Measurements from ENCODE around the gene STC2. TPM values are rescaled to one million over a fixed set of nuclear protein-coding genes. Genes with fewer than 3 reads are reported as not detected.
A peak's percentile ranks its signal among the peaks of the same experiment; 100 is the strongest.
"Not testable (repeated sequence)": the region's sequence is repeated elsewhere in the genome, so short reads cannot be mapped to it uniquely, and the experiment has no call there.

Gene STC2
- total RNA-seq, 2 donors from 2014 or later, result not detected

GRCh38 chr5:173291722-173292658, 36.2 kb downstream of the STC2 start:
- no peak for DNase-seq
- Mint-ChIP-seq H3K4me1 (peaks cover 15% of the 10 kb centered on the region), H3K36me3 (ENCODE audit: low read depth) (peaks cover 3% of the 10 kb centered on the region), H3K27ac (no peak overlapping the region), H3K4me3 (no peak overlapping the region), H3K27me3 (peaks cover 73% of the 10 kb centered on the region)
- H3K9me3 ChIP-seq (ENCODE audit: control insufficient read depth, low read length, poor library complexity, severe bottlenecking), result no peaks in the 10 kb centered on the region
- no peak for ATAC-seq

DNA sequence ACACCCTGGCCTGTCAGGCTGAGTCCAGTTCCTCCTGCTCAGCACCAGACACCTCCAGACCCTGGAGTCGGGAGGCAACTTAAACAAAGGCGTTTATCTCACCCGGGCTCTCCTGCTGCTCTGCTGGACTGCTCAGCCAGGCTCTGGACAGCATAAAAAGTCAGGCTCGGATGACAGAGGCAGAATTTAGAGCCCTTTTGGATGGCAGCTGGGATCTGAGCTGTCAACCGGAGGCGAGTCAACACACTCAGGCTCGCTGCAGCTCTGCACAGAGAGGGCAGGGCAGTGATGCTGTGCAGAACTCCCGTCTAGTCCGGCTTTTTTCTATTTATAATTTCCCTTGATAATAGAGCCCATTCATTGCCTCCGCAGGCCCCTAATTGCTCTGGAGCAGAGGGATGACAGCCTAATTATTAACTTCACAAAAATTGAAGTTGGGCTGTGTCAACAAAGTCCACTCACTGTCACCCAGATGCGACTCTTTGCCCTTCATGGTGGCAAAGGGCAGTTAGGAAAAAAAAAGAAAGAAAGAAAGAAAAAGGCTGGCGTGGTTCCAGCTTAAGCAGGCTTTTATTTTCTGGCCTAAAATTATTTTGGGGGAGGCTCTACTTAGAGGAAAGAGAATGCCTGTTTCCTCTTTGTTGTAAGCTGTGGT, 37.6 kb downstream of the STC2 start:
- Mint-ChIP-seq H3K27ac (no peak overlapping the region), H3K27me3 (peaks cover 80% of the 10 kb centered on the region), H3K36me3 (ENCODE audit: low read depth) (peaks cover 3% of the 10 kb centered on the region), H3K4me3 (no peak overlapping the region), H3K4me1 (peaks cover 15% of the 10 kb centered on the region)
- no peak for ATAC-seq
- DNase-seq, result no peak
- no peaks in the 10 kb centered on the region for H3K9me3 ChIP-seq (ENCODE audit: control insufficient read depth, low read length, poor library complexity, severe bottlenecking)

GRCh38 chr5:173289372-173289771, 38.8 kb downstream of the STC2 start:
- ATAC-seq, result no peak
- H3K27me3 Mint-ChIP-seq, result peaks cover 77% of the 10 kb centered on the region
- no peak overlapping the region for H3K4me3 Mint-ChIP-seq
- no peak overlapping the region for H3K27ac Mint-ChIP-seq
- H3K4me1 Mint-ChIP-seq, result peaks cover 8% of the 10 kb centered on the region
- DNase-seq, result no peak
- H3K9me3 ChIP-seq (ENCODE audit: control insufficient read depth, low read length, poor library complexity, severe bottlenecking), result no peaks in the 10 kb centered on the region
- H3K36me3 Mint-ChIP-seq (ENCODE audit: low read depth), result peaks cover 5% of the 10 kb centered on the region

DNA sequence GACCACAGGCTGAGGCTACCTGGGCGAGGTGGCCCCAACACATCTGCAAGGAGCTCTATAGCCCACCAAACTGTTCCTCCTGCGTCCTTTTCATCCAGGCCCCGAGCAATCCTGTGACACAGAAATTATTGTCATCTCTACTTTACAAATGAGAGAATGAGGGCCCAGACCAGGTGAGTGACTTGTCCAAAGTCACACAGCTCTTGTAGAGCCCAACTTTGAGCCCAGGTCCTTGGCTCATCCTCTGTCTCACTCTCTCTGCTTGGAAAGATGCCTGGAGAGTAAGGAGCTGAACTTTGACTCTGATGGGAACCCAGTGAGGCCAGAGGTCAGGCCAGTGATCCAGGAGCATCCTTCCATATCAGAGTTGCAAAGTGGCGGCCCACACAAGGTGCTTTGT, 39.6 kb downstream of the STC2 start:
- Mint-ChIP-seq H3K36me3 (ENCODE audit: low read depth) (peaks cover 8% of the 10 kb centered on the region), H3K27me3 (peaks cover 70% of the 10 kb centered on the region), H3K4me1 (peaks cover under 1% of the 10 kb centered on the region), H3K27ac (no peak overlapping the region), H3K4me3 (no peak overlapping the region)
- H3K9me3 ChIP-seq (ENCODE audit: control insufficient read depth, low read length, poor library complexity, severe bottlenecking), result no peaks in the 10 kb centered on the region
- DNase-seq (no peak), ATAC-seq (no peak)

- Mint-ChIP-seq H3K4me1 (peaks cover 2% of the 10 kb centered on the region), H3K4me3 (no peak overlapping the region), H3K27ac (no peak overlapping the region), H3K36me3 (ENCODE audit: low read depth) (peaks cover 8% of the 10 kb centered on the region), H3K27me3 (peaks cover 77% of the 10 kb centered on the region)
- no peaks in the 10 kb centered on the region for H3K9me3 ChIP-seq (ENCODE audit: control insufficient read depth, low read length, poor library complexity, severe bottlenecking)
- DNase-seq, result no peak
- ATAC-seq, result no peak
These were observed 41.1 kb downstream of the STC2 start for GRCh38 chr5:173287086-173287485.

- DNase-seq; ATAC-seq; H3K9me3 ChIP-seq (ENCODE audit: control insufficient read depth, low read length, poor library complexity, severe bottlenecking); H3K4me1 Mint-ChIP-seq; H3K27ac Mint-ChIP-seq: not testable (repeated sequence)
- Mint-ChIP-seq H3K4me3 (peak overlapping the region; percentile 0), H3K36me3 (ENCODE audit: low read depth) (peaks cover 10% of the 10 kb centered on the region), H3K27me3 (peaks cover 72% of the 10 kb centered on the region)
These were observed 43.8 kb downstream of the STC2 start for GRCh38 chr5:173284343-173284958.

DNA sequence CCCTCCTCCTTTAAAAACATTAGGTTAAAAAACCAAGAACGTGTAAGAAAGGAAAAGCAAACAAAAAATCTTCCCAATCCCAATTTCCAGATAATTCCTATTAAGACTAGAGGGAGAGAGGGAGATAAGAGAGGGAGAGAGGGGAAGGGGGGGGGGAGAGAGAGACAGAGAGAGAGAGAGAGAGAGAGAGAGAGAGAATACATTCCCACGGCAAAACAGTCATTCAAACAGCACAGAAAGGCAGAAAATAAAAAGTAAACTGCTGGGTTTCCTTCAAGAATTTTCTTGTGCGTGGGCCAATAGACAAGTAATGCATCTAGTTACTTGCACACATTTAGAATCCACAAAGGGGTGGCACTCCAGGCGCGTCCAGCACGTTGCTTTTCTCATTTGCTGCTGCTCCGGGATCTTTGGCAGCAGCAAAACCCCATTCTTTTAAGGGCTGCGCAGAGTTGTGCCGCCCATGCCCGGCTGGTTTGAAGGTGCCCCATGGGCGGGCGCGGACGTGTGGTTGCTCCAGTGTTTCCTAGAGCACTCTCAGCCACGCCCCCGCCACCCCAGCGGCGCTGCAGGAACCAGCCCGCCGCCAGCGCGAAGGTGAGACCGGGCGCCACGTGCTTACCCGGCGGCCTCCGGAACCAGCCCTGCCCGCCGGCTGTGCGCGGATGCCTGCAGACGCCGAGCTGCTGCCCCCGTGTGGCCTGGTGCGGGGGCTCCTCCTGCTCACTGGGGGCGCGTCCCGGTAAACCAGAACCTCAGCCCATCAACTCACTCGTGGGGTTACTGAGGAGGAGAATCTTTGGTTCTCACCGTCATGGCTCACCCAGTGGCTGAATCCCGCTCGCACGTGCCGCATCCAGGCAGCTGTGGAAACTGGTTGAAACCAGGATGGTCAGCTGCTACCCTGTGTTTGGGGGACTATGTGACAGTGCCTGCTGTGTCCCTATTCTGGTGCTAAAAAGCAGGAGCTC, 44.6 kb downstream of the STC2 start:
- no peak overlapping the region for H3K27ac Mint-ChIP-seq
- DNase-seq (peak; percentile 22 to 50 (median 33)), ATAC-seq (peak; percentile 96)
- peak overlapping the region; percentile 43 for H3K4me3 Mint-ChIP-seq
- peaks cover 10% of the 10 kb centered on the region for H3K36me3 Mint-ChIP-seq (ENCODE audit: low read depth)
- H3K4me1 Mint-ChIP-seq, result peaks cover 4% of the 10 kb centered on the region
- H3K9me3 ChIP-seq (ENCODE audit: control insufficient read depth, low read length, poor library complexity, severe bottlenecking), result no peaks in the 10 kb centered on the region
- peaks cover 67% of the 10 kb centered on the region for H3K27me3 Mint-ChIP-seq

DNA sequence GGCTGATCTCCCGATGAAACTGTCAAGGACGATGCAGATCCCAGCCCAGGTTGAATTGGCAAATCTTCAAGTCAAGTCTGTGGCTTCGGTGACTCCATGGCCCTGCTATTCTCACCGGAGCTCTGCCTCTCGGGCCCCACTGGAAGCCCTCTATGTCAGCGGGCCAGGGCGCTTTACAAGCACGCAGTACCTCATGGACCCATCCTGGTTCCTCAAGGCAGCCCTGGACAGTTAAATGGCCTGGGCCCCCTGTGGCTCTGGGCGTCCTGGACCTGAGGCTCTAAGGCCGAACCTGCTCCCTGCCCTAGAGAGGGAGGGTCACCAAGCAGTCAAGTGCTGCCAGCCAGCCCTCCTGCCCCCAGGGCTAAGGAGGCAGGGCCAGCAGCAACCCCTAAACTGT, 45.3 kb downstream of the STC2 start:
- ATAC-seq (no peak), DNase-seq (no peak)
- H3K9me3 ChIP-seq (ENCODE audit: control insufficient read depth, low read length, poor library complexity, severe bottlenecking), result no peaks in the 10 kb centered on the region
- H3K27me3 Mint-ChIP-seq, result peaks cover 64% of the 10 kb centered on the region
- H3K27ac Mint-ChIP-seq, result no peak overlapping the region
- peak overlapping the region; percentile 43 for H3K4me3 Mint-ChIP-seq
- H3K36me3 Mint-ChIP-seq (ENCODE audit: low read depth), result peaks cover 8% of the 10 kb centered on the region
- H3K4me1 Mint-ChIP-seq, result peaks cover 4% of the 10 kb centered on the region

DNA sequence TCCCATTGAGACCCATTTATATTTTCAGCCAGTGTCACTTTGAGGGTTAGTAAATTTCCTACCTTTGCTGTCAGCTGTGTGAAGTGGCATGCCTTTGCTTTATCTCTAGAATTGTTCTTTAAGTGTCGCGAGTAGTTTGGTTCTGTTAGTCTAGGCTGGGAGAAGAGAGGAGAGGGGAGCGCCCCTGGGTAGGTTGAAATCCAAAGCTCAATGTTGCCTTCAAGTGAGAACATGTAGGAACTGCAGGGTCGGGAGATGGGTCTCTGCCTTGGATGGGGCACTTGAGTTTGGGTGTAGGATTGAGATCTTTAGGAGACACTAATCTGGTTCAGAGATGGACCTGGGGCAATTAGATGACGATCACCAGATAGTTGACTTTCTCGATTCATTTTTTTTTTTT, 46.3 kb downstream of the STC2 start:
- H3K27ac Mint-ChIP-seq, result no peak overlapping the region
- DNase-seq, result no peak
- H3K27me3 Mint-ChIP-seq, result peaks cover 61% of the 10 kb centered on the region
- no peak for ATAC-seq
- H3K36me3 Mint-ChIP-seq (ENCODE audit: low read depth), result peaks cover 7% of the 10 kb centered on the region
- H3K9me3 ChIP-seq (ENCODE audit: control insufficient read depth, low read length, poor library complexity, severe bottlenecking), result no peaks in the 10 kb centered on the region
- no peak overlapping the region for H3K4me3 Mint-ChIP-seq
- H3K4me1 Mint-ChIP-seq, result peaks cover 4% of the 10 kb centered on the region

- H3K27me3 Mint-ChIP-seq, result peaks cover 57% of the 10 kb centered on the region
These were observed 49.0 kb downstream of the STC2 start for GRCh38 chr5:173279166-173279565.

DNA sequence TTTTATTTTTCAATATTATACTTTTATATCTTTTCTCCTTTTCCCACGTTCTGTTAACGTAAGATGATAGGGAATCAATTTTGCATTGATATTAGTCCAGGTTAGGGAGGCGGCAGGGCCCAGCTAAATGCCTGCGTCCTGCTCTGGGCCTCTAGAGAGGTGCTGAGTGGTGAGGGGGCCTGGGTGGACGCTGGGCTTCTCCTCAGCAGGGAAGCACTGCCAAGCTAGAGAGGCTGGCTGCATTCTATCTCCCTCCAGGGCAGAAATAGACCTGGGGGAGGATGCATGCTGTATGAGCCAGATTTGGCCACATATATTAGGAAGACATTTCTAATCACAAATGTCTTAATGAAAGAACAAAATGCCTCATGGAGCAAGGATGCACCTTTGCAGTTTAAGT, 49.6 kb downstream of the STC2 start:
- H3K36me3 Mint-ChIP-seq (ENCODE audit: low read depth), result peaks cover 3% of the 10 kb centered on the region
- no peak overlapping the region for H3K27ac Mint-ChIP-seq
- H3K4me1 Mint-ChIP-seq, result peaks cover 4% of the 10 kb centered on the region
- H3K27me3 Mint-ChIP-seq, result peaks cover 62% of the 10 kb centered on the region
- ATAC-seq (no peak), DNase-seq (no peak)
- no peaks in the 10 kb centered on the region for H3K9me3 ChIP-seq (ENCODE audit: control insufficient read depth, low read length, poor library complexity, severe bottlenecking)
- H3K4me3 Mint-ChIP-seq, result no peak overlapping the region

More at GRCh38 chr5:173279166-173279565, 49.0 kb downstream of the STC2 start:
- Mint-ChIP-seq H3K36me3 (ENCODE audit: low read depth) (peaks cover 3% of the 10 kb centered on the region), H3K4me3 (no peak overlapping the region), H3K4me1 (peaks cover 4% of the 10 kb centered on the region), H3K27ac (no peak overlapping the region)
- DNase-seq, result no peak
- H3K9me3 ChIP-seq (ENCODE audit: control insufficient read depth, low read length, poor library complexity, severe bottlenecking), result no peaks in the 10 kb centered on the region
- no peak for ATAC-seq

DNA sequence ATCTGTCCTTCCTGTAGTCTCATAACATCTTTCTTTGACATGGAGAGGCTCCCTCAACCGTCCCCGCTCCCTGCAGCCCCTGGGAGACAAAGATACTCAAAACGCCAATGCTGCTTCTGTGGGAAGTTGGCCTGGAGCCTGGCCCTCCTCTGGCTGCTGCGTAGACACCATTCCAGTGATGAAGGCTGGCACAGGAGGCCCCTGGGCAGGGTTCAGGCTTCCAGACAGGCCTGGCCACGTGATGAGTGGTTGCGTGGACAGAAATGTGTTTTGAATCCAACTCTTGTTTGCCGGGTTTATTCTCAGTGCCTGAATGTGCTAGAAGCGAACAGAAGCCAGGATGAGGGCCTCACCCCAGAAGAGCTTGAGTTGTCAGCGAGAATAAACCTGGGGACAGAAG, 50.0 kb downstream of the STC2 start:
- DNase-seq (no peak), ATAC-seq (no peak)
- Mint-ChIP-seq H3K4me3 (no peak overlapping the region), H3K4me1 (peaks cover 4% of the 10 kb centered on the region), H3K36me3 (ENCODE audit: low read depth) (peaks cover 3% of the 10 kb centered on the region), H3K27me3 (peaks cover 62% of the 10 kb centered on the region), H3K27ac (no peak overlapping the region)
- no peaks in the 10 kb centered on the region for H3K9me3 ChIP-seq (ENCODE audit: control insufficient read depth, low read length, poor library complexity, severe bottlenecking)

All from T-helper 17 cell (primary cell).